B cell (primary cell): Measurements from ENCODE around the gene KLHL36. TPM values are rescaled to one million over a fixed set of nuclear protein-coding genes. Genes with fewer than 3 reads are reported as not detected.
A peak's percentile ranks its signal among the peaks of the same experiment; 100 is the strongest.

Experiments used
- ATAC-seq: fragments of 200-7000 bp; cut with Tn5 transposase; one replicate; pipeline ENCODE4 v1.10.0; 2021; ENCODE audit warnings: low read depth, mild to moderate bottlenecking, moderate number of reproducible peaks, moderate library complexity
- CTCF ChIA-PET: fragments of 350-600 bp; sonication (Branson Sonifier 250); formaldehyde crosslinking; loops from one replicate; lab custom pipeline; 2021; ENCODE audit warnings: antibody characterized with exemption, inconsistent platforms; lab: Charles Lee
- POLR2A ChIA-PET: fragments of 350-600 bp; sonication (Branson Sonifier 250); formaldehyde crosslinking; loops from one replicate; lab custom pipeline; 2021; ENCODE audit warnings: antibody characterized with exemption; lab: Charles Lee
- DNase-seq: peaks from one replicate; pipeline ENCODE4 v3.0.0; 2013
- H2AFZ ChIP-seq: 2 replicates; pipeline ENCODE4 v1.6.1; 2012; ENCODE audit warnings: mild to moderate bottlenecking, low read depth, low read length; ENCODE audit not compliant: insufficient read depth, poor library complexity, severe bottlenecking
- H3K27ac ChIP-seq, 2 donors: 1 replicate in 1 of 2; 2 replicates in 1 of 2; pipeline ENCODE4 v1.5.1; 2012 to 2013; ENCODE audit warnings: low read length in 2 of 2, mild to moderate bottlenecking in 2 of 2, moderate library complexity in 1 of 2
- H3K27me3 ChIP-seq, 4 experiments: fragments of 200-600 bp in 1 of 4; sonication (generic) in 1 of 4; replicated peaks in 1 of 4; 1 replicate in 2 of 4; 2 replicates in 2 of 4; pipeline versions ENCODE4 v1.6.1 to v1.7.0; 2013 to 2016; ENCODE audit warnings: low read length in 3 of 4, mild to moderate bottlenecking in 2 of 4, mixed read lengths in 1 of 4, moderate library complexity in 1 of 4; ENCODE audit not compliant: insufficient read depth in 4 of 4, control insufficient read depth in 3 of 4; ENCODE audit errors: control extremely low read depth in 1 of 4
- H3K36me3 ChIP-seq, 2 experiments: replicated peaks in 1 of 2; 1 replicate in 1 of 2; 2 replicates in 1 of 2; pipeline versions ENCODE4 v1.6.1 to v1.7.1; 2013; ENCODE audit warnings: low read length in 1 of 2; ENCODE audit not compliant: insufficient read depth in 2 of 2, control insufficient read depth in 1 of 2; ENCODE audit errors: control extremely low read depth in 1 of 2, extremely low read depth in 1 of 2
- H3K4me1 ChIP-seq, 2 donors: fragments of 200-600 bp in 1 of 2; sonication (generic) in 1 of 2; 1 replicate in 1 of 2; 2 replicates in 1 of 2; pipeline versions ENCODE4 v1.5.1 to v1.6.1; 2013 to 2017; ENCODE audit warnings: low read length in 2 of 2; ENCODE audit not compliant: control insufficient read depth in 2 of 2, insufficient read depth in 2 of 2
- H3K4me2 ChIP-seq: replicated peaks from 2 replicates; pipeline ENCODE3; 2012; ENCODE audit warnings: mild to moderate bottlenecking, low read depth, low read length; ENCODE audit not compliant: poor library complexity, severe bottlenecking
- H3K4me3 ChIP-seq, 5 experiments: fragments of 200-600 bp in 1 of 5; sonication (generic) in 1 of 5; 1 replicate in 3 of 5; 2 replicates in 2 of 5; pipeline versions ENCODE4 v1.5.1 to v1.7.0; 2011 to 2016; ENCODE audit warnings: low read length in 4 of 5, mild to moderate bottlenecking in 4 of 5, low read depth in 2 of 5, control low read depth in 1 of 5, moderate library complexity in 1 of 5; ENCODE audit not compliant: insufficient read depth in 1 of 5; ENCODE audit errors: control extremely low read depth in 1 of 5, extremely low read depth in 1 of 5
- H3K79me2 ChIP-seq: fragments of 200-600 bp; sonication (generic); one replicate; pipeline ENCODE4 v1.6.0; 2016; ENCODE audit warnings: low read length; ENCODE audit not compliant: control insufficient read depth, insufficient read depth
- H3K9ac ChIP-seq: fragments of 200-600 bp; sonication (generic); 2 replicates; pipeline ENCODE4 v1.6.1; 2017; ENCODE audit warnings: mild to moderate bottlenecking, low read length, moderate library complexity
- H3K9me3 ChIP-seq, 3 donors: one replicate each; pipeline versions ENCODE4 v1.6.1 to v1.7.1; 2013; ENCODE audit warnings: low read length in 2 of 3; ENCODE audit not compliant: control insufficient read depth in 2 of 3, insufficient read depth in 1 of 3; ENCODE audit errors: control extremely low read depth in 1 of 3
- H4K20me1 ChIP-seq: 2 replicates; pipeline ENCODE4 v1.6.0; 2012; ENCODE audit warnings: mild to moderate bottlenecking, low read length; ENCODE audit not compliant: insufficient read depth, control insufficient read depth, poor library complexity, severe bottlenecking
- H3K27ac Mint-ChIP-seq: one replicate; pipeline ENCODE4 v1.8.0; 2021; ENCODE audit warnings: mixed read lengths
- H3K27me3 Mint-ChIP-seq: one replicate; pipeline ENCODE4 v1.8.0; 2021; ENCODE audit warnings: mixed read lengths
- H3K4me1 Mint-ChIP-seq: one replicate; pipeline ENCODE4 v1.8.0; 2021; ENCODE audit warnings: mixed read lengths
- H3K4me3 Mint-ChIP-seq: one replicate; pipeline ENCODE4 v1.8.0; 2021; ENCODE audit warnings: mixed read lengths
- H3K9me3 Mint-ChIP-seq: one replicate; pipeline ENCODE4 v1.8.0; 2022; ENCODE audit warnings: mixed read lengths; ENCODE audit not compliant: insufficient read depth
- CTCF ChIP-seq: fragments of 200-600 bp; IDR thresholded peaks from one replicate; pipeline ENCODE4 v1.8.0; 2022; ENCODE audit warnings: antibody characterized with exemption, mild to moderate bottlenecking
- EZH2 ChIP-seq: IDR thresholded peaks from 2 replicates; pipeline ENCODE4 v1.6.1; 2012; ENCODE audit warnings: borderline replicate concordance, low read depth, mild to moderate bottlenecking, moderate library complexity, low read length; ENCODE audit not compliant: insufficient read depth, poor library complexity, severe bottlenecking
- WGBS: methylation state at CpG from one replicate; pipeline ENCODE4 v1.1.5; 2013; ENCODE audit warnings: missing lambda C conversion rate; ENCODE audit not compliant: insufficient coverage; 5-methylcytosine and 5-hydroxymethylcytosine counted together
- intact Hi-C: fragments of 100-400 bp; cut with micrococcal nuclease; formaldehyde crosslinking; loops from one replicate; pipeline ENCODE4 v1.10.0; 2022
- polyA plus RNA-seq: library from polyadenylated mRNA; depleted of rRNA; stranded (reverse); fragments of >200 nt; gene quantifications from 2 replicates; pipeline ENCODE4 v1.2.3, GENCODE V29; 2012
- total RNA-seq, 2 donors: library from RNA; stranded (reverse); fragments of 120-200 nt in 1 of 2; gene quantifications; 1 replicate in 1 of 2; 2 replicates in 1 of 2; pipeline versions ENCODE4 v1.2.3 to v1.2.4, GENCODE V29; 2013 to 2022

Gene KLHL36
- total and polyA plus RNA-seq, 2 donors (not counting 1 experiment from before 2014, with no cell fraction given) = 90.3 to 135 TPM

DNA sequence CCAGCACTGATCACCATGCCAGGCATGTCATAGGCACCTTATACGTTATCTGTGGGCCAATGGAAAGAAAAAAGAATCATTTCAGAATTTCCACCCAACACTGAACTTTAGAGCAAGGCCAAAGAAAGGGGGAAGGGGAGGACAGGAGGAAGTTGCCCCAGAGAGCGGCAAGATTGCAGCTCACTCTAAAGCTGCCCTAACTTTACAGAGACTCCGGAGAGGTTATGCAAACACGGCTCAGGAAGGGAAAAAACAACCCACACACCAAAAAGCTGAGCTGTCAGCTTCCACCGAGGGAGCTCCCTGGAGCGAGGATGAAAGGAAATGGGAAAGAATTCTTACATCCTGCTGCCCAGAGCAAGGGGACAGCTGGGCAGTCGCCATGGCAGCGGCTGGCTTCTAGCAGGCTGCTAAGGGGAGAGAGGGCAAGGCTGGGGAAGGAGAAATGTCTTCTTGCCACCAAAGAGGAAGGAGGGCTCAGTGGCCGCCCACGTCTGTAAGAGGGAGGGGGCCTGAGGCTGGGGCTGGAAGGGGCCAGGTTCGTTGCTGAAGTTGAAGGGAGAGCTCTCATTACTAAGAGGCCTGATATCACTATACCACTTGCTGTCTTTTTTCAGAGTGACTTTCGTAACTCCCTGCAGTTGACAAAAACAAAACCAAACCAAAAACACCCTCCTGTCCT is 48.6 kb upstream of the KLHL36 start:
- Mint-ChIP-seq H3K9me3 (no peaks in the 10 kb centered on the region), H3K4me1 (peaks cover 89% of the 10 kb centered on the region), H3K27ac (peak overlapping the region; percentile 96), H3K27me3 (no peaks in the 10 kb centered on the region), H3K4me3 (peak overlapping the region; percentile 86)
- ChIA-PET CTCF (interaction anchor here (0.7 to 29.5 kb wide), 12 partner anchors 9 to 154 kb away, joined by 3 to 518 read pairs (median 4); partner anchors contain the start of genes COTL1 and MEAK7), POLR2A (interaction anchor here (0.6 to 3.4 kb wide), 4 partner anchors 8 to 45 kb away, joined by 3 to 18 read pairs (median 4); no protein-coding TSS in a partner anchor)
- H3K4me2 ChIP-seq = peak overlapping the region; percentile 78
- 0% methylated on average over 3 of the region's 12 CpGs for WGBS
- DNase-seq (peak; percentile 77), ATAC-seq (peak; percentile 49)
- H3K79me2 ChIP-seq = peaks cover 82% of the 10 kb centered on the region
- no peaks in the 10 kb centered on the region for H3K27me3 ChIP-seq
- peak overlapping the region; percentile 86 to 91 for H3K27ac ChIP-seq
- TF ChIP-seq EZH2 (no peak), CTCF (no peak)
- peaks cover 91 to 95% of the 10 kb centered on the region in 2 donors for H3K4me1 ChIP-seq
- H3K36me3 ChIP-seq = peaks cover 0 to 21% of the 10 kb centered on the region in 2 experiments
- H4K20me1 ChIP-seq = peaks cover 14% of the 10 kb centered on the region
- H3K4me3 ChIP-seq = peak overlapping the region; percentile 29 to 57 (median 47)
- peak overlapping the region; percentile 42 for H2AFZ ChIP-seq
- no peaks in the 10 kb centered on the region for H3K9me3 ChIP-seq
- H3K9ac ChIP-seq = peak overlapping the region; percentile 55
- intact Hi-C loops = loop anchor here (1.0 to 2.0 kb wide), 3 partner anchors 8 to 17 kb away; no protein-coding TSS in a partner anchor
